SK-N-SH treated with all-trans-retinoic acid at 6 μM for 48 hours (cell line): ENCODE data around the gene NTM.

Experiments used
- ISL1 ChIP-seq: fragments of 250-450 bp; sonication (Bioruptor Pico); IDR thresholded peaks from 2 replicates; pipeline ENCODE4 v2.1.2; 2022; ENCODE audit warnings: mild to moderate bottlenecking, moderate library complexity
- ZNF70 ChIP-seq: fragments of 450-650 bp; formaldehyde crosslinking; IDR thresholded peaks from 2 replicates; pipeline ENCODE4 v1.5.0; 2020; ENCODE audit warnings: mild to moderate bottlenecking, moderate library complexity

GRCh38 chr11:131375915-131376314 is 5.5 kb downstream of the NTM start:
- TF ChIP-seq ISL1 (CRISPR knock-in tag) = no peak
- no peak for TF ChIP-seq ZNF70
